GM18517 (cell line): ENCODE measurements around the gene RPS6KB2.

Source experiments
- ATAC-seq: cut with Tn5 transposase; IDR thresholded peaks from one replicate; pipeline ENCODE4 v1.9.1; 2021; ENCODE audit warnings: mild to moderate bottlenecking, moderate library complexity; ENCODE audit not compliant: unreplicated experiment

The RPS6KB2 gene

GRCh38 chr11:67428052-67429001, at the start of gene RPS6KB2:
RPS6KB2 (plus strand) TSS chr11:67428494; CDS start chr11:67428546, 52 bp downstream.
- ATAC-seq, result peak; percentile 77

GRCh38 chr11:67378544-67378943, 49.8 kb upstream of the RPS6KB2 start:
- no peak for ATAC-seq

GRCh38 chr11:67379061-67380058, 48.9 kb upstream of the RPS6KB2 start:
- ATAC-seq, result no peak

GRCh38 chr11:67381244-67381972, 46.9 kb upstream of the RPS6KB2 start:
- ATAC-seq, result no peak

DNA sequence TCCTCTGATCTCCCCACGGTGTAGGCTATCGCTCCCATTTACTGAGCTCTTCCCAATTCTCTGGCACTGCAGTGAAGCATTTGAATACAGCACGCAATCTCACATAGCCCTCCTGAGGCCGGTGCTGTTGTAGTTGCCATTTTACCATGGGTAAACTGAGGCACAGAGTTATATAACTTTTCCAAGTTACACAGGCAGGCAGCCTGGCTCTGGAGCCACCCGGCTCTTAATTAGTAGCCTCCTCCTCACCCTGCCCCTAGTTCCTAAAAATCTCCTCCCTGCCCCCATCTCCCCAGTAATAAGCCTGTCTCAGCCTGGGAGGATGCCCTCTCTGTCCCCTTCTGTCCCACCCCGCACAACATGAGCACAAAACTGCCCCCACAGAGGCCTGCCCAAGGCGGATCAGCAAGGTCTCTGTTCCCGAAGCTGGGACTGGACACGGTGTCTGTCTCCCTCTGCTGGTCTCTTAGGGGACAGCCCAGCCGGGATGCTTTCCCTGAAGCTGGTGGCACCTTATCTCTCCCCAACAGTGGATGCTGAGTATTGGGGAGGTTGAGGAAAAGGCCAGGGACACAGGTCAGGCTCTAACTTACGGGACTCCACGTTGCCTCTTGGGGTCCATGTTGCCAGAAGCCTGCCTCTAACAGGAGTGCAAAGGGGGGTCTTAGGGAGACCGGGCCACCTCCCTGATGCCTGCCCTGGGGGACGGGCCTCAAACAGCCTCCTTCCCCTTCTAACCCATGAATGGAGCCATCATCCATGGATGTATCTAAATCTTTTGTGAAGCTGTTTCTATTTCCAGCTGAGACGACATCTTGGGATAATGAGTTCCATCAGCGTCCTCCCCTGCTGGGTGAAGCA, 45.8 kb upstream of the RPS6KB2 start:
- ATAC-seq, result no peak

- ATAC-seq, result no peak
These were observed 43.4 kb upstream of the RPS6KB2 start for GRCh38 chr11:67384851-67385366.

- no peak for ATAC-seq
These were observed 41.2 kb upstream of the RPS6KB2 start for GRCh38 chr11:67387069-67387468.

DNA sequence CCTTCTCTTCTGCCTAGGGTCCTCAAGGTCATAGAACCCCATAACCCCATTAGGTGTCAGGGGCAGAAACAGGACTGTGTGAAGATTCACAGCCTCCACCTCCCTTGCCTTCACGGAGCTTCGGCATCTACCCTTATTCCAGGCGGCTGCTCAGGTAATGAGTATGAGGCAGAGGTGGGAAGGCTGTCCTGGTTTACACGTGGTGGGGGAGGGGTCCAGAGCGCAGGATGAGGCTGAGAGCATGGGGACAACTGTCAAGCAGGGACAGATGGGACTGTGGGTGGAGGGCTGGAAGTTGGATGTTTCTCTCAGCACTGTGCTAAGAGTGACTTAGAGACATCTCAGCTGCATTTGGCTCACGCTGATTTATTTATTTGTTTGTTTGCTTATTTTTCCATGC, 40.8 kb upstream of the RPS6KB2 start:
- no peak for ATAC-seq

- no peak for ATAC-seq
These were observed 38.8 kb upstream of the RPS6KB2 start for GRCh38 chr11:67389477-67389876.

GRCh38 chr11:67390947-67391303, 37.4 kb upstream of the RPS6KB2 start:
- no peak for ATAC-seq

DNA sequence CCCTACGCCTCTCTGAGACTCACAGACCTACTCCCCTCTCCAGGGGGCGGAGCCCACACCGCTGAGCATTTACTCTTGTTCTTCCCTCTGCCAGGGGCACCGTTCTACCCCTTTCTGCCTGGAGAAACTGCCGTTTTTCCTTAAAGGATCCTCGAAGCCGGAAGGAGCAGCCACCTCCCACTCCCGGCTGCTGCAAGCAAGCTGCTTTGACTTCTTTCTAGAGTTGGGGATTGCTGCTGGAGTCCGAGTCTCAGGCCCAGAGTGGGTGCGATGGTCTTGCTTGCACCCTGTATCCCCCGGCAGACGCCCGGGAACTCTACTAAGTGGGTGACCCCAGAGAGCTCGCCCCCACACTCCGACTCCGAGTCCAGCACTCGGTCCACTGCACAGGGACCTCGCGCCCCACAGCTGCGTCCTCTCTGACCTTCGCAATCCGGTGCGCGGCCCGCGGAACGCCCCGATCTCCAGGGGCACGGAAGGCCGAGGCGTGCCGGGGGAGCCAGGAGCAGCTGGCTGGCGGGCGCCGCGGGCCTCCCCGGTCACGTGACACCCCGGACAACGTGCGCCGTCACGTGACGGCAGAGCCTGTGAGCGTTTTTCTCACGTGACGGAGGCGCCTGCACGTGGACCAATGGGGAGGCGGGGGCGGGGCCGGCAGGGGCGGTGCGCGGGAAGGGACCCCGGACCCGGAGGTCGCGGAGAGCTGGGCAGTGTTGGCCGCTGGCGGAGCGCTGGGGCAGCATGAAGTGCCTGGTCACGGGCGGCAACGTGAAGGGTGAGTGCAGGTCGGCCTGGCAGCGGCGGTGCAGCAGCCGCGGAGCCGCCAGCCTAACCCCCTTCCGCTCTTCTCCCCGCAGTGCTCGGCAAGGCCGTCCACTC, 36.8 kb upstream of the RPS6KB2 start, which contains the start of gene RAD9A:
TSS of gene RAD9A (plus strand) at position 683 of the 879 bp plus-strand sequence. CDS start at position 742, 59 bp downstream.
- peak; percentile 58 for ATAC-seq

DNA sequence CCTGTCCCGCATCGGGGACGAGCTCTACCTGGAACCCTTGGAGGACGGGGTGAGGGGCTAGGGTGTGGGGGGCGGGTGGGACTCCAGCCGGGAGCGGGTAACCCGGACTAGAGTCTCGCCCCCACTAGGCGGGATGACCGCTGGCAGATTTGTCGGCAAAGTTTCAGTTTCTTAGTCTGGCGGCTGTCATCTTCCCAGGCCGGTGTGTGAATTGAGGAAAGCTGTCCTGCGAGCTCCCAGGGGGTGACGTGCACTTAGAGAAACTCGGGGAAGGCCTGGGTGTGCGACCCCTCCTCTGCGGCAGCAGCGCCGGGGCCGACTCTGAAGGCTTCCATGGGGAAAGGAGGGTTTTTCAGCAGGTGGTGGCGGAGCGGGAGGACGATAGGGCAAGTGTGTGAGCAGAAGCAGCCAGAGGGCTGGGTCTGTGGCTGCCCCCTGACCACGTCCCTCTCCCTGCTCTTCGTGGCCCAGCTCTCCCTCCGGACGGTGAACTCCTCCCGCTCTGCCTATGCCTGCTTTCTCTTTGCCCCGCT, 36.0 kb upstream of the RPS6KB2 start:
- ATAC-seq, result peak; percentile 26

DNA sequence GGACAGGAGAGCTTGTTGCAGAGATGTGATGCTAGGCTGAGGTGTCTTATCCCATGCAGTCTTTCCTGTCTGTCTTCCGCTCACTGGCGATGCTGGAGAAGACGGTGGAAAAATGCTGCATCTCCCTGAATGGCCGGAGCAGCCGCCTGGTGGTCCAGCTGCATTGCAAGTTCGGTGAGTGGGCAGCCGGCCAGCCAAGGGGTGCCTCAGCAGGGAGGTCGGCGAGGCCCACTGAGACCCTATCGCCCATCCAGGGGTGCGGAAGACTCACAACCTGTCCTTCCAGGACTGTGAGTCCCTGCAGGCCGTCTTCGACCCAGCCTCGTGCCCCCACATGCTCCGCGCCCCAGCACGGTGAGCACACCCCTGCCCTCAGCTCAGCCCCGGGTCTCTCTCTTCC, 34.9 kb upstream of the RPS6KB2 start:
- ATAC-seq, result no peak

- no peak for ATAC-seq
These were observed 34.3 kb upstream of the RPS6KB2 start for GRCh38 chr11:67393990-67394389.

DNA sequence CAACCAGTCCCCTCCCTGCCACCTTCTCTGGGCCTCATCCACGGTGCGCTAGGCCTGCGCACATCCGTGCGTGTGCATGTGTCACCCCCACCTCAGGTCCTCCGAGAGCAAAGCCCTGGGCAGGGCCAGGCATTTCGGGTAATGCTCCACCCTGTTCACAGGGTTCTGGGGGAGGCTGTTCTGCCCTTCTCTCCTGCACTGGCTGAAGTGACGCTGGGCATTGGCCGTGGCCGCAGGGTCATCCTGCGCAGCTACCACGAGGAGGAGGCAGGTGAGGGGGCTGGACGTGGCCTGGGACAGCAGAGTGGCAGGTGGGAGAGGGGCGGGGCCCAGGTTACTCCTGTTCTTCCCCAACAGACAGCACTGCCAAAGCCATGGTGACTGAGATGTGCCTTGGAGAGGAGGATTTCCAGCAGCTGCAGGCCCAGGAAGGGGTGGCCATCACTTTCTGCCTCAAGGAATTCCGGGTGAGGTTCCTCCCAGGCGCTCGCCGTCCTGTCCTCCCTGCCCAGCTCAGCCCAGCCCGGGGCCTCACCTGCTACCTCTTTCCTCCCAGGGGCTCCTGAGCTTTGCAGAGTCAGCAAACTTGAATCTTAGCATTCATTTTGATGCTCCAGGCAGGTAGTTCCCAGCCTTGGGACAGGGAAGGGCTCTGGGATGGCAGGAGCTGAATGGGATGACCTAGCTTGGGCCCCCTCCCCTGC, 32.6 kb upstream of the RPS6KB2 start:
- no peak for ATAC-seq

DNA sequence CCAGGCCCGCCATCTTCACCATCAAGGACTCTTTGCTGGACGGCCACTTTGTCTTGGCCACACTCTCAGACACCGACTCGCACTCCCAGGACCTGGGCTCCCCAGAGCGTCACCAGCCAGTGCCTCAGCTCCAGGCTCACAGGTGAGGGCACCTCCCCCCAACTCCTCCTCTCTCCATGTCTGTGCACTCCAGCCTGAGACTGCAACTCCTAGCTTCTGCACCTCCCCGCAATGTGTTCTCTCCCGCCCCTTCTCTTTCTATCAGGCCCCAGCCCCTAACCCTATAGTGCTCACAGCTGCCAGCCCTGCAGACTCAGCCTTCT, 32.1 kb upstream of the RPS6KB2 start:
- ATAC-seq, result no peak

- ATAC-seq, result no peak
These were observed 31.5 kb upstream of the RPS6KB2 start for GRCh38 chr11:67396587-67397389.
